NCI-H146 (cell line): ENCODE measurements around the gene FANCM.
"Not testable (repeated sequence)": the region's sequence is repeated elsewhere in the genome, so short reads cannot be mapped to it uniquely, and the experiment has no call there.

Experiments used
- DNase-seq: peaks from one replicate; lab custom pipeline; 2025; lab: John Stamatoyannopoulos, UW

The FANCM gene

GRCh38 chr14:45135659-45136395, at the start of gene FANCM:
FANCM (plus strand) TSS chr14:45135930; CDS start chr14:45136032, 102 bp downstream.
- DNase-seq, result peak; percentile 96

- DNase-seq, result no peak
Observed at GRCh38 chr14:45089813-45090212, 45.9 kb upstream of the FANCM start.

- DNase-seq, result no peak
Observed at GRCh38 chr14:45091710-45092109, 44.0 kb upstream of the FANCM start.

GRCh38 chr14:45094275-45094674, 41.5 kb upstream of the FANCM start:
- DNase-seq, result no peak

- no peak for DNase-seq
Observed at GRCh38 chr14:45095143-45095542, 40.6 kb upstream of the FANCM start.

- no peak for DNase-seq
Observed at GRCh38 chr14:45096218-45096617, 39.5 kb upstream of the FANCM start.

GRCh38 chr14:45103806-45104205, 31.9 kb upstream of the FANCM start:
- no peak for DNase-seq

- no peak for DNase-seq
Observed at GRCh38 chr14:45104561-45104960, 31.2 kb upstream of the FANCM start.

- DNase-seq, result peak; percentile 54
Observed at GRCh38 chr14:45112896-45113781, 22.6 kb upstream of the FANCM start.

GRCh38 chr14:45114327-45114726, 21.4 kb upstream of the FANCM start:
- DNase-seq, result no peak

GRCh38 chr14:45118594-45118993, 17.1 kb upstream of the FANCM start:
- DNase-seq, result no peak

GRCh38 chr14:45120096-45120495, 15.6 kb upstream of the FANCM start:
- no peak for DNase-seq

- DNase-seq, result no peak
Observed at GRCh38 chr14:45123271-45123670, 12.5 kb upstream of the FANCM start.

- no peak for DNase-seq
Observed at GRCh38 chr14:45125754-45126153, 10.0 kb upstream of the FANCM start.

- DNase-seq, result no peak
Observed at GRCh38 chr14:45128963-45129629, 6.6 kb upstream of the FANCM start.

GRCh38 chr14:45133683-45134050, 2.1 kb upstream of the FANCM start:
- no peak for DNase-seq

GRCh38 chr14:45134051-45134958, 1.4 kb upstream of the FANCM start, which contains the start of gene FKBP3:
FKBP3 (minus strand) TSS chr14:45134481; CDS start chr14:45134456, 25 bp downstream.
- peak; percentile 99 for DNase-seq

GRCh38 chr14:45135156-45135555, 574 bp upstream of the FANCM start:
- peak; percentile 21 for DNase-seq

GRCh38 chr14:45136399-45136798, 669 bp downstream of the FANCM start:
- no peak for DNase-seq

GRCh38 chr14:45140661-45141187, 5.0 kb downstream of the FANCM start:
- no peak for DNase-seq

- not testable (repeated sequence) for DNase-seq
Observed at GRCh38 chr14:45142083-45142482, 6.4 kb downstream of the FANCM start.
